PC-9 (cell line): ENCODE data around the gene IVD. TPM values are rescaled to one million over a fixed set of nuclear protein-coding genes. Genes with fewer than 3 reads are reported as not detected.

ENCODE experiments used
- BruUV-seq: library from RNA; stranded (reverse); fragments of 400-500 nt; replicated peaks from 2 replicates; lab custom pipeline; 2021; lab: Mats Ljungman, UMichigan
- CTCF ChIA-PET: fragments of 300-600 bp; sonication (Branson Sonifier 250); formaldehyde crosslinking; loops from one replicate; lab custom pipeline; 2022; ENCODE audit warnings: antibody characterized with exemption; lab: Charles Lee
- POLR2A ChIA-PET: fragments of 300-600 bp; sonication (Branson Sonifier 250); formaldehyde crosslinking; loops from one replicate; lab custom pipeline; 2022; ENCODE audit warnings: antibody characterized with exemption; ENCODE audit not compliant: unreplicated experiment; lab: Charles Lee
- DNase-seq, 2 experiments: peaks; one replicate each; pipeline versions ENCODE4 v3.0.0 to v3.0.0-alpha.2; 2015 to 2022; ENCODE audit warnings: mixed read lengths in 1 of 2
- H2AFZ ChIP-seq: fragments of 200-600 bp; sonication (generic); 2 replicates; pipeline ENCODE4 v1.8.1; 2017; ENCODE audit warnings: antibody characterized with exemption
- H3F3A ChIP-seq: fragments of 200-600 bp; sonication (generic); 2 replicates; pipeline ENCODE4 v1.8.1; 2017; ENCODE audit warnings: antibody characterized with exemption, mild to moderate bottlenecking, low read depth; ENCODE audit not compliant: insufficient read depth
- H3K27ac ChIP-seq: fragments of 200-600 bp; sonication (generic); 2 replicates; pipeline ENCODE4 v1.6.1; 2016; ENCODE audit warnings: mixed run types
- H3K27me3 ChIP-seq: fragments of 200-600 bp; sonication (generic); 2 replicates; pipeline ENCODE4 v1.6.1; 2016; ENCODE audit warnings: low read depth, mixed run types; ENCODE audit not compliant: insufficient read depth
- H3K36me3 ChIP-seq: fragments of 200-600 bp; sonication (generic); 2 replicates; pipeline ENCODE4 v1.6.1; 2016; ENCODE audit warnings: low read depth, mixed run types
- H3K4me1 ChIP-seq: fragments of 200-600 bp; sonication (generic); replicated peaks from 2 replicates; pipeline ENCODE4 v1.6.1; 2016; ENCODE audit warnings: mixed run types; ENCODE audit not compliant: insufficient read depth
- H3K4me2 ChIP-seq: fragments of 200-600 bp; sonication (generic); 2 replicates; pipeline ENCODE4 v1.6.1; 2017; ENCODE audit warnings: mixed run types
- H3K4me3 ChIP-seq: fragments of 200-600 bp; sonication (generic); 2 replicates; pipeline ENCODE4 v1.6.1; 2016; ENCODE audit warnings: mixed run types
- H3K79me2 ChIP-seq: fragments of 200-600 bp; sonication (generic); 2 replicates; pipeline ENCODE4 v1.6.1; 2017; ENCODE audit warnings: low read depth, mixed run types
- H3K9me2 ChIP-seq: fragments of 200-600 bp; sonication (generic); 2 replicates; pipeline ENCODE4 v1.8.1; 2017; ENCODE audit warnings: mild to moderate bottlenecking; ENCODE audit not compliant: insufficient read depth
- H3K9me3 ChIP-seq: fragments of 200-600 bp; sonication (generic); 2 replicates; pipeline ENCODE4 v1.8.1; 2016; ENCODE audit warnings: low read depth; ENCODE audit not compliant: insufficient read depth
- H4K20me1 ChIP-seq: fragments of 200-600 bp; sonication (generic); 2 replicates; pipeline ENCODE4 v1.8.1; 2017; ENCODE audit not compliant: insufficient read depth
- EZH2 ChIP-seq: fragments of 200-600 bp; sonication (generic); IDR thresholded peaks from 2 replicates; pipeline ENCODE4 v1.8.0; 2017; ENCODE audit warnings: antibody characterized with exemption, low read depth
- intact Hi-C: fragments of 100-400 bp; cut with micrococcal nuclease; formaldehyde crosslinking; loops from one replicate; pipeline ENCODE4 v1.10.0; 2022; ENCODE audit not compliant: unreplicated experiment
- total RNA-seq: library from RNA; stranded (reverse); gene quantifications from 2 replicates; pipeline ENCODE4 v1.2.3, GENCODE V29; 2021
- TF ChIP-seq, protein P1 (sequence below): fragments of 200-600 bp; sonication (generic); conservative IDR thresholded peaks from 2 replicates; pipeline ENCODE4 v1.6.1; 2017; ENCODE audit warnings: mixed run types, antibody characterized with exemption, mild to moderate bottlenecking, moderate library complexity

The IVD gene
- total RNA-seq, 1 experiment from 2014 or later = 82.5 TPM

DNA sequence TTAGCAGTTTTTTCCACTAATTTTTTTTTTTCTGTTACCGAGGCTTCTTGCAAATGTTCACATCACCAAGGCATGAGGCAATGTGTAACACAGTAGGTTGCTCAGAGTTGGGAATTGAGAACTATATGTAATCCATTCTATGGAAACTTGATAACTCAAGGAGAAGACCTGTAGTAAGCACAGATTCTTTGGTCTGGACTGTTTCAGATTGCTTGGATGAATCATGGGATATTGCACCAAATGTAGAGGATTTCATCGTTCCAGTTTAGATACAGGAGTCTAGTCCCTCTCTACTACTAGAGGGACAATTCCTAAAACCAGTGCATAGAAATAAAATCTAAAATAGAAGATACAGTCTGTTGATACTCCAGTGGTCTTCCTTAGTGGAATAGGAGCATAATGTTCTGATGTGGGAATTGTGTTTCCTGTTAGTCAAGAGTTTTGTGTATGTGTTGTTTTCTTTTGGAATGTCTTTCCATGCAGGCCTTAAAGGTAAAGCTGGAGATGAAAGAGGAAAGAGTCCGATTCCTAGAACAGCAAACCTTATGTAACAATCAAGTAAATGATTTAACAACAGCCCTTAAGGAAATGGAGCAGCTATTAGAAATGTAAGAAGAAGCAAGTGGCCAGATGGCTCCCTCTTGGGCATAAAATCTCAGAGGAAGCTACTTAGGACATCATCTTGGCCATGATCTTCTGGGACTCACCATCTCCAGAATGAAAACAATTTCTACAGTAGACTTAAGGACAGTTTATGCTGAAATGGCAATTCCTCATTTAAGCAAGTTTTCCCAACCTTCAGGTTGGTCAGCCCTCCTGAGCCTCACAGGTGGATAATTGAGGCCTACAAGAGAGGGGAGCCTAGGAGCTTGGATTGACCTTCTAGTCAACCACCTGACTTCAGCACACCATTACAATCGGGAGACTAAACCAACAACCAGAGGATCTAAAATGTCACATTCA, 12.3 kb upstream of the IVD start:
- Histone ChIP-seq H3K27me3 (no peaks in the 10 kb centered on the region), H3K9me3 (no peaks in the 10 kb centered on the region), H4K20me1 (no peaks in the 10 kb centered on the region), H3K4me1 (no peaks in the 10 kb centered on the region), H3K27ac (peak overlapping the region; percentile 76), H3K36me3 (peaks cover 14% of the 10 kb centered on the region; the same call in 1 of the 2 replicates), H3F3A (peaks cover 30% of the 10 kb centered on the region; the same call in 1 of the 2 replicates), H3K4me2 (no peak overlapping the region), H3K79me2 (no peaks in the 10 kb centered on the region), H3K4me3 (no peak overlapping the region), H2AFZ (no peak overlapping the region), H3K9me2 (no peaks in the 10 kb centered on the region)
- no peak for DNase-seq
- ChIA-PET CTCF (no interaction called here), POLR2A (interaction anchor here (0.6 kb wide), 1 partner anchor 939 kb away, joined by 3 read pairs; the partner anchor contains the start of genes NUSAP1 and OIP5)
- TF ChIP-seq, protein P1, sequence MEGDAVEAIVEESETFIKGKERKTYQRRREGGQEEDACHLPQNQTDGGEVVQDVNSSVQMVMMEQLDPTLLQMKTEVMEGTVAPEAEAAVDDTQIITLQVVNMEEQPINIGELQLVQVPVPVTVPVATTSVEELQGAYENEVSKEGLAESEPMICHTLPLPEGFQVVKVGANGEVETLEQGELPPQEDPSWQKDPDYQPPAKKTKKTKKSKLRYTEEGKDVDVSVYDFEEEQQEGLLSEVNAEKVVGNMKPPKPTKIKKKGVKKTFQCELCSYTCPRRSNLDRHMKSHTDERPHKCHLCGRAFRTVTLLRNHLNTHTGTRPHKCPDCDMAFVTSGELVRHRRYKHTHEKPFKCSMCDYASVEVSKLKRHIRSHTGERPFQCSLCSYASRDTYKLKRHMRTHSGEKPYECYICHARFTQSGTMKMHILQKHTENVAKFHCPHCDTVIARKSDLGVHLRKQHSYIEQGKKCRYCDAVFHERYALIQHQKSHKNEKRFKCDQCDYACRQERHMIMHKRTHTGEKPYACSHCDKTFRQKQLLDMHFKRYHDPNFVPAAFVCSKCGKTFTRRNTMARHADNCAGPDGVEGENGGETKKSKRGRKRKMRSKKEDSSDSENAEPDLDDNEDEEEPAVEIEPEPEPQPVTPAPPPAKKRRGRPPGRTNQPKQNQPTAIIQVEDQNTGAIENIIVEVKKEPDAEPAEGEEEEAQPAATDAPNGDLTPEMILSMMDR = no peak
- no peak for TF ChIP-seq EZH2
- intact Hi-C loops = no loop called here
- no TSS peak for BruUV-seq

DNA sequence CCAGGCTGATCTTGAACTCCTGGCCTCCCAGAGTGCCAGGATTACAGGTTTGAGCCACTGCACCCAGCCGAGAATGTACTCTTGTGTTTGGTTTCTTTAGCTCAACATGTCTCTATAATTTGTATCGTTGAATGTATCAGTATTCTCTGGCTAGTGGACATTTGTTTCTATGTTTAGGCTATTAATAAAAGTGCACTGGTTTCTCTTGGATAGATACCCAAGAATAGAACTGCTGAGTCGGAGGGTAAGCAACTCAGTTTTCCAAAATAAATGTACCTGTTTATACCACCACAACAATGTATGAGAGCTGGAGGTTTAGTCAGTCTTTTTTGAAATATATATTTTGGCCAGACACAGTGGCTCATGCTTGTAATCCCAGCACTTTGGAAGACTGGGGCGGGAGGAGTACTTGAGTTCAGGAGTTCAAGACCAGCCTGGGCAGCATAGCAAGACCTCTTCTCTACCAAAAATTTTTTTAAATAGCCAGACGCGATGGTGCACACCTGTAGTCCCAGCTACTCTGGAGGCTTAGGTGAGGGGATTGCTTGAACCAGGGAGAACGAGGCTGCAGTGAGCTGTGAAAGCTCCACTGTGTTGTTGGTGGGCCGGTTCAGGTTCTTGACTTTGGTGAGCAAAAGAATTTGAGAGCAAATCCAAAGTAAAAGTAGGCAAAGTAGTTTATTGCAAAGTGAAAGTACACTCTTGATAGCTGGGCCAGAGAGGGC, 7.7 kb upstream of the IVD start:
- ChIA-PET CTCF (interaction anchor here (0.6 to 0.7 kb wide), 2 partner anchors 10 to 170 kb away, joined by 3 to 9 read pairs; no protein-coding TSS in a partner anchor), POLR2A (no interaction called here)
- BruUV-seq = no TSS peak
- Histone ChIP-seq H2AFZ (no peak overlapping the region), H3K4me3 (no peak overlapping the region), H3K27ac (no peak overlapping the region), H3K36me3 (peaks cover 4% of the 10 kb centered on the region; the same call in 1 of the 2 replicates), H3F3A (peaks cover 18% of the 10 kb centered on the region; the same call in 1 of the 2 replicates), H3K79me2 (no peaks in the 10 kb centered on the region), H3K4me1 (no peaks in the 10 kb centered on the region), H4K20me1 (no peaks in the 10 kb centered on the region), H3K27me3 (no peaks in the 10 kb centered on the region), H3K9me3 (no peaks in the 10 kb centered on the region), H3K9me2 (no peaks in the 10 kb centered on the region), H3K4me2 (no peak overlapping the region)
- no peak for DNase-seq
- intact Hi-C loops = no loop called here
- TF ChIP-seq, protein P1 = no peak
- no peak for TF ChIP-seq EZH2

DNA sequence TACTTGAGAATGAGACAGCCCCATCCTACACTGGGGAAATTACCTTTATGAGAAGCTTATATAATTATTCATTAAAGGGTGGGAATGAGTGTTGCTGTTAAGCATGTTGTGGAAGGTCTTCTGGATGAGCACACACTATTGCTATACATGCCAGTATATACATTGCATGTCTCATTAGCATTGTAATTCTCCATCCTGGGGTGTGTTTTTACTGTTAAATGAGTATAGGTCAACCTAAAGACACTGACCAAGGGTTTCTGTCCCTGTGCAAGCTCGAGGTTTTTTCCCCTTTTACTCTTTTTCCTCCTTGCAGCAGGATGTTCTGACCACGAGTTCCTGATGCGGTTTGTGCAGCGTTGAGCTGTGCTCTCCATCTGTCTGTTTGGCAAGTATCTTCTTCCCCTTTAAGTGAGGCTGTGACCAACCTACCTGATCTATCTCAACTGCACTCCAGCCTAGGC, 7.2 kb upstream of the IVD start:
- no peak overlapping the region for H3K4me2 ChIP-seq
- H3K36me3 ChIP-seq = 0 out of 2 replicates have a peak, but pooled peaks cover 4% of the 10 kb centered on the region
- H4K20me1 ChIP-seq = no peaks in the 10 kb centered on the region
- no peaks in the 10 kb centered on the region for H3K9me2 ChIP-seq
- no peak overlapping the region for H2AFZ ChIP-seq
- ChIA-PET CTCF (no interaction called here), POLR2A (no interaction called here)
- no TSS peak for BruUV-seq
- H3K79me2 ChIP-seq = no peaks in the 10 kb centered on the region
- no peak overlapping the region for H3K27ac ChIP-seq
- DNase-seq = no peak
- H3K4me1 ChIP-seq = no peaks in the 10 kb centered on the region
- intact Hi-C loops = no loop called here
- peaks cover 12% of the 10 kb centered on the region; the same call in 1 of the 2 replicates for H3F3A ChIP-seq
- H3K27me3 ChIP-seq = no peaks in the 10 kb centered on the region
- no peaks in the 10 kb centered on the region for H3K9me3 ChIP-seq
- TF ChIP-seq EZH2 = no peak
- TF ChIP-seq, protein P1 = no peak
- H3K4me3 ChIP-seq = no peak overlapping the region
